Right cardiac atrium (tissue), 5 donors: ENCODE data around the gene ZNF681. TPM values are rescaled to one million over a fixed set of nuclear protein-coding genes. Genes with fewer than 3 reads are reported as not detected.
"Not testable (repeated sequence)": the region's sequence is repeated elsewhere in the genome, so short reads cannot be mapped to it uniquely, and the experiment has no call there.

Experiments used
- ATAC-seq, 2 donors: fragments of 200-7000 bp; cut with Tn5 transposase; one replicate each; pipeline versions ENCODE4 v1.8.0 to v1.9.1; 2020; ENCODE audit warnings: moderate library complexity in 2 of 2, mild to moderate bottlenecking in 1 of 2
- DNase-seq, 3 donors: peaks; one replicate each; pipeline ENCODE4 v3.0.0-alpha.2; 2020
- H3K27ac ChIP-seq: one replicate; pipeline ENCODE4 v1.5.1; 2013; ENCODE audit warnings: mild to moderate bottlenecking, low read length, control low read depth, moderate library complexity
- H3K27me3 ChIP-seq: one replicate; pipeline ENCODE4 v1.6.1; 2013; ENCODE audit not compliant: control insufficient read depth, insufficient read depth
- H3K4me1 ChIP-seq: one replicate; pipeline ENCODE4 v1.6.1; 2013; ENCODE audit warnings: low read length; ENCODE audit not compliant: control insufficient read depth, insufficient read depth
- H3K4me3 ChIP-seq: one replicate; pipeline ENCODE4 v1.5.1; 2013; ENCODE audit warnings: low read length, control low read depth
- H3K9me3 ChIP-seq: one replicate; pipeline ENCODE4 v1.6.1; 2013; ENCODE audit warnings: low read length; ENCODE audit not compliant: control insufficient read depth
- WGBS: extraction: QIAGEN DNeasy Blood & Tissue Kit; methylation state at CpG from one replicate; pipeline ENCODE4 v1.1.7; 2013; 5-methylcytosine and 5-hydroxymethylcytosine counted together
- intact Hi-C, 4 donors: fragments of 100-400 bp; cut with DNase I; formaldehyde crosslinking; loops; one replicate each; pipeline versions ENCODE4 v1.11.0 to v1.14.0; 2022 to 2023
- polyA plus RNA-seq: library from polyadenylated mRNA; stranded (reverse); fragments of 200-250 nt; gene quantifications from one replicate; pipeline ENCODE4 v1.2.3, GENCODE V29; 2013
- total RNA-seq, 4 donors: library from RNA; stranded (reverse); fragmentation: NEBNext Ultra II Directional; extraction: Animal tissue kit (Norgen Biotek cat#: 25700); gene quantifications; one replicate each; pipeline ENCODE4 v1.2.1, GENCODE V29; 2021
- donor health status: healthy with polysubstance abuse.
- donor health status: DM: no; HTN: yes; CAD: no.
- donor health status: DM: no; HTN: no; CAD: no.
- donor health status: DM: no; HTN: yes; CAD: no; lungs with severe emphysema.
- donor health status: DM: yes; HTN: yes; CAD: no.

Gene ZNF681
- total and polyA plus RNA-seq, 5 donors: 0.43 to 1.3 (median 1.0) TPM

- intact Hi-C loops: no loop called here
- 93% methylated on average over 4 of the region's 4 CpGs for WGBS
- H3K9me3 ChIP-seq: no peaks in the 10 kb centered on the region
- ATAC-seq (no peak), DNase-seq (no peak)
- no peak overlapping the region for H3K27ac ChIP-seq
- no peaks in the 10 kb centered on the region for H3K27me3 ChIP-seq
- no peaks in the 10 kb centered on the region for H3K4me1 ChIP-seq
- no peak overlapping the region for H3K4me3 ChIP-seq
These were observed 29.7 kb upstream of the ZNF681 start for GRCh38 chr19:23788411-23788810.

DNA sequence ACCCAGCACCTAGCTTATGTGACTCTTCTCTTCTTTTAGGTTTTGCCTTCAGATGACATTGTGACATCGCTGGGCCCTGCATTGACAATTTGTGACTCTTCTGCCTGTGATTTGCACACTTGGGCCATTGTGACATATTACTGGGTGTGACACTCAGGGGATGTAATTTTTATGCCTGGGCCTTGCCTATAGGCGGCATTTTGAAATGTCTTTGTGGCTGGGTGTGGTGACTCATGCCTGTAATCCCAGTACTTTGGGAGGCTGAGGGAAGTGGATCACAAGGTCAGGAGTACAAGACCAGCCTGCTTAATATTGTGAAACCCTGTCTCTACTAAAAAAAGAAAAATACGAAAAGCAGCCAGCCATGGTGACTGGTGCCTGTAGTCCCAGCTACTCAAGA lies 28.4 kb upstream of the ZNF681 start:
- H3K27ac ChIP-seq: no peak overlapping the region
- DNase-seq: no peak
- 93% methylated on average over 3 of the region's 3 CpGs for WGBS
- H3K4me1 ChIP-seq: no peaks in the 10 kb centered on the region
- no peak for ATAC-seq
- intact Hi-C loops: no loop called here
- H3K27me3 ChIP-seq: no peaks in the 10 kb centered on the region
- no peak overlapping the region for H3K4me3 ChIP-seq
- H3K9me3 ChIP-seq: no peaks in the 10 kb centered on the region

DNA sequence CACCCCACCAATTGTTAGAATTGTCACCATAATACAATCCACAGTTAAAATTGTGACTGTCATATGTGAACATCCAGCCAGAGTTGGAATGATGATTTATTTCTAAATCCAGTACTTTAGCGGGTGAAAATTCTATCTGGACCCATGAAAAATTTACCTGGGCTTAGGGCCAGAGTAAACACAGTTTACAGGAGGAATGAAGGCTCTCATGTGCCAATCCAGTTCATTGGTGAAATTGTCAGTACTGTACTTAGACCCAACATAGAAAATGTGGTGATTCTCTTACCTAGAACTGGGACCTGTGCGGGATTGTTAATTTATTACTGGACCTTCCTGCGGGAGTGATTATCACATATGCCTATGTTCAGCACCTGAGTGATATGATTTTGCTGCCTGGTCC lies 27.3 kb upstream of the ZNF681 start:
- H3K4me3 ChIP-seq: no peak overlapping the region
- intact Hi-C loops: no loop called here
- 75% methylated on average over 3 of the region's 3 CpGs for WGBS
- no peak overlapping the region for H3K27ac ChIP-seq
- DNase-seq (no peak), ATAC-seq (no peak)
- no peaks in the 10 kb centered on the region for H3K4me1 ChIP-seq
- no peaks in the 10 kb centered on the region for H3K9me3 ChIP-seq
- no peaks in the 10 kb centered on the region for H3K27me3 ChIP-seq

- 49% methylated on average over 2 of the region's 2 CpGs for WGBS
- Histone ChIP-seq H3K4me1 (no peaks in the 10 kb centered on the region), H3K27ac (no peak overlapping the region), H3K9me3 (no peaks in the 10 kb centered on the region), H3K27me3 (no peaks in the 10 kb centered on the region), H3K4me3 (no peak overlapping the region)
- ATAC-seq (no peak), DNase-seq (no peak)
- intact Hi-C loops: no loop called here
These were observed 25.6 kb upstream of the ZNF681 start for GRCh38 chr19:23784274-23784673.

GRCh38 chr19:23783636-23784035 lies 24.9 kb upstream of the ZNF681 start:
- Histone ChIP-seq H3K4me3 (no peak overlapping the region), H3K4me1 (no peaks in the 10 kb centered on the region), H3K27me3 (no peaks in the 10 kb centered on the region), H3K27ac (no peak overlapping the region), H3K9me3 (no peaks in the 10 kb centered on the region)
- DNase-seq (no peak), ATAC-seq (no peak)
- 0% methylated on average over 1 of the region's 1 CpG for WGBS
- intact Hi-C loops: no loop called here

- H3K4me3 ChIP-seq: no peak overlapping the region
- H3K27ac ChIP-seq: no peak overlapping the region
- no peak for DNase-seq
- ATAC-seq: no peak
- no peaks in the 10 kb centered on the region for H3K27me3 ChIP-seq
- 94% methylated on average over 7 of the region's 7 CpGs for WGBS
- intact Hi-C loops: no loop called here
- H3K4me1 ChIP-seq: no peaks in the 10 kb centered on the region
- no peaks in the 10 kb centered on the region for H3K9me3 ChIP-seq
These were observed 21.0 kb upstream of the ZNF681 start for GRCh38 chr19:23779645-23780044.

DNA sequence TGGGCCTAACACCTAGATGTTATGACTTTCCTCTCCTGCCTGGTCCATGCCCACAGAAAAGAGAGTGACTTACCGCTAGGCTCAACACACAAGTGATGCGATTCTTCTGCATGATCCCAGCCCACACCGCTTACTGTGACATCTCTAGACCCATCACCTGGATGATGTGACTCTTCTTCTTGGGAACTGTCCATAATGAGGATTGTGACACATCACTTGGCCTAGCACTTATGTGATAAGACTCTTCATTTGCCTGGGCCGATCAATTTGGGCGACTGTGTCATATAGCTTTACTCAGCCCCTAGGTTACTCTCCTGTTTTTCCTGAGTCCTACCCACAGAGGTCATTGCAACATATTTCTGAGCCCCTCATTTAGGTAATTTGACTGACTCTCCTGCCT lies 19.9 kb upstream of the ZNF681 start:
- Histone ChIP-seq H3K4me1 (no peaks in the 10 kb centered on the region), H3K27me3 (no peaks in the 10 kb centered on the region), H3K27ac (no peak overlapping the region), H3K9me3 (no peaks in the 10 kb centered on the region), H3K4me3 (no peak overlapping the region)
- intact Hi-C loops: no loop called here
- no peak for DNase-seq
- WGBS: 96% methylated on average over 5 of the region's 5 CpGs
- no peak for ATAC-seq

GRCh38 chr19:23778036-23778435 lies 19.3 kb upstream of the ZNF681 start:
- H3K27me3 ChIP-seq, ATAC-seq, DNase-seq, intact Hi-C loops, H3K4me3 ChIP-seq, H3K9me3 ChIP-seq, H3K27ac ChIP-seq, H3K4me1 ChIP-seq: not testable (repeated sequence)
- WGBS: 92% methylated on average over 6 of the region's 6 CpGs

GRCh38 chr19:23777216-23777615 lies 18.5 kb upstream of the ZNF681 start:
- intact Hi-C loops: no loop called here
- DNase-seq (no peak), ATAC-seq (no peak)
- WGBS: 63% methylated on average over 3 of the region's 3 CpGs
- no peaks in the 10 kb centered on the region for H3K27me3 ChIP-seq
- H3K4me3 ChIP-seq: no peak overlapping the region
- H3K4me1 ChIP-seq: no peaks in the 10 kb centered on the region
- no peak overlapping the region for H3K27ac ChIP-seq
- H3K9me3 ChIP-seq: no peaks in the 10 kb centered on the region

- 91% methylated on average over 2 of the region's 2 CpGs for WGBS
- no peaks in the 10 kb centered on the region for H3K27me3 ChIP-seq
- intact Hi-C loops: no loop called here
- H3K4me1 ChIP-seq: no peaks in the 10 kb centered on the region
- no peak overlapping the region for H3K4me3 ChIP-seq
- ATAC-seq: no peak
- no peaks in the 10 kb centered on the region for H3K9me3 ChIP-seq
- H3K27ac ChIP-seq: no peak overlapping the region
- DNase-seq: no peak
These were observed 18.0 kb upstream of the ZNF681 start for GRCh38 chr19:23776507-23777205.

DNA sequence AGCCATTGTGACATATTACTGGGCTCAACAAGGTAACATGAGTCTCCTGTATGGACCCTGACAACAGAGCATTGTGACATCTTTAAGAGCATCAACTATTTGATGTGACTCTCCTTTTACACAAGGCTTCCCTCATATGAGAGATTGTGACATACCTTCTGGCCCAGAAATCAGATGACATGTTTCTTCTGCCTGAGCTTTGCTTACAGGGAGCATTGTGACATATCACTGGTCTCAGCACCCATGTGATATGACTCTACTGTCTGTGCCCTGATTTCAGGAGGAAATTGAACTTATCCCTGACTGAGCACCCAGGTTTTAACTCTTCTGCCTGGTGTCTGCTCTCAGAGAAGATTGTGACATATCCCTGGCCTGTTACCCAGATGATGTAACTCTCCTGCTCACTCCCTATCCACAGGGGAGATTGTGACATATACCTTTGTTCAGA lies 15.9 kb upstream of the ZNF681 start:
- DNase-seq: no peak
- no peaks in the 10 kb centered on the region for H3K9me3 ChIP-seq
- no peaks in the 10 kb centered on the region for H3K27me3 ChIP-seq
- no peaks in the 10 kb centered on the region for H3K4me1 ChIP-seq
- H3K4me3 ChIP-seq: no peak overlapping the region
- H3K27ac ChIP-seq: no peak overlapping the region
- no peak for ATAC-seq
- intact Hi-C loops: no loop called here

GRCh38 chr19:23774106-23774505 lies 15.4 kb upstream of the ZNF681 start:
- no peak for DNase-seq
- no peak for ATAC-seq
- Histone ChIP-seq H3K4me1 (no peaks in the 10 kb centered on the region), H3K4me3 (no peak overlapping the region), H3K9me3 (no peaks in the 10 kb centered on the region), H3K27ac (no peak overlapping the region), H3K27me3 (no peaks in the 10 kb centered on the region)
- WGBS: 67% methylated on average over 4 of the region's 4 CpGs
- intact Hi-C loops: no loop called here
